OCI-M1 (cell line): Measurements from ENCODE around the gene SPATA13.
A peak's percentile ranks its signal among the peaks of the same experiment; 100 is the strongest.

Experiments used
- DNase-seq: peaks from one replicate; lab custom pipeline; 2025; lab: John Stamatoyannopoulos, UW

Gene SPATA13

DNA sequence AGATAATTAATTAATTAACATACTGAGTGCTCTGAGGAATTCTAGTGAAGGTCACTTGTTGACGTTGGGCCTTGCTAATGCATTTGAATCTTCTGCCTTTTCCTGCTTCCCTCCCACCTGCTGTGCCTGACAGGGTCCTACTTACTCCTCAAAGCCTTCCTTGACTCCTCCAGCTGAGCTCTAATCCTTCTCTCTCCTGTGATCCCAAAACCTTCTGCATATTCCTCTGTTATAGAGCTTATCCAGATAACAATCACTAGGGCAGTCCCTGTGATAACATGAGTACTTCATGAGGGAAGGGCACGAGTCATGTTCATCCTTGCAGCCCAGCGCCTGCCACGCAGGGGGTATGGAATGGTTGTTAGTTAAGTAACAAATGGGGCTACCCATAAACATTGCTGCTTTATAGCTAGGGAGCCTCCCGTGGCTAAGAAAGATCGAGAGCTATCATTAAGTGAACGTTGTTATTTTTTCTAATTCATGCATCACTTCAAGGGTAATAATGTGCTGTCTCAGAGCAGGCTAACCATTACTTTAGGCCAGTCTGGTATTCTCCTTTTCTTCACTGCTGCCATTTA lies 19.1 kb upstream of the SPATA13 start:
- DNase-seq: no peak

DNA sequence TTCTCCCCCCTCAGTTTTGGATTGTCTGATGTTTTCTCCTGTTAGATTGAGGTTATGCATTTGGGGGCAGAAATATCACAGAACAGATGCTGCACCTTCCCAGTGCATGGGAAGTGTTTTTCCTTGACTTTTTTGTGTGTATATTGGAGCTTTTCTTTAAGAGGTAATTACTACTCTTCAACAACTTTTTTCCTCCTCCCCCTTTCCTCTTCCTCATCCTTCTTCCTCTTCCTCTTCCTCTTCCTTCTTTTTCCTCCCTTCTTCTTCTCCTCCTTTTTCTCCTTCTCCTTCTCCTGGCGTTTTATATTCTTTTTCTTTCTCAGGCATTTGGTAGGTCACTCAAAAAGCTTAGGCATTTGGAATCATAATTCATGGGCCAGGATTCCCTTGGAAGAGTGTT lies 18.1 kb upstream of the SPATA13 start:
- DNase-seq: no peak

DNA sequence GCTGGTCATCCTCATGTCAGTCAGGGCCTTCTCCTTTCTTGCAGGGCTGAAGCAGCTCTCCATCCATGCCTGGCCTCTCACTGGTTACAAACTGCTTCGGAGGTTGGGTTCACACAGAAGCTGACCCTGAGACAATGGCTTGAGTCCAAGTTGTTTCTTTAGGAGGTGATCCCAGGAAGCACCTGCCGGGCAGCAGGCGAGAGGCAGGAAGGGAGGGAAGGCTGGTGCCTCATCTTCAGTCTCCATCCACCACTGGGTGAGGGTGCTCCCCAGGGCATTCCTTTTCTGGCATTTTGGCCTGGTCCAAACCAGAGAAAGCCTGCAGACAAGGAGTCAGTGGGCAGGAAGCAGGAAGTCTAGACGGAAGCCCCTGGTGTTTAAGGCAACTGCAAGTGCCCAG lies 17.6 kb upstream of the SPATA13 start:
- no peak for DNase-seq

DNA sequence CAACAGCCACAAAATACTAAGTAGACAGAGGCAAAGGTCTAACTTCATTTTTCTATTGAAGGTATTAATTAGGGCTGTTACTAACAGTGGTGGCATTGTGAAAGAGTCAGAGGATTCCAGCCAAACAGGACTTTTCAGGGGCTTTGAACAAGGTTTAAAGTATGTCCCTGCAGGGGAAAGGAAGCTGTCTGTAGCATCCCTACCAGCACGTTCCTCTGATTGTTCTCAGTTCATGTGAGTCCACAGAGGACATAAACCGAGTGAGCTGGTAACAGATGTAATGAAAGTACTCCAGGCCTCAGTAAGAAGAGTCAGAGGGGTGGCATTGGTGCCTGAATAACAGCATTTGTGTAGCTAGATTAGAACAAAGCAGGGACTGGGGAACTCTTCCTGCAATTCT lies 15.3 kb upstream of the SPATA13 start:
- DNase-seq: no peak

DNA sequence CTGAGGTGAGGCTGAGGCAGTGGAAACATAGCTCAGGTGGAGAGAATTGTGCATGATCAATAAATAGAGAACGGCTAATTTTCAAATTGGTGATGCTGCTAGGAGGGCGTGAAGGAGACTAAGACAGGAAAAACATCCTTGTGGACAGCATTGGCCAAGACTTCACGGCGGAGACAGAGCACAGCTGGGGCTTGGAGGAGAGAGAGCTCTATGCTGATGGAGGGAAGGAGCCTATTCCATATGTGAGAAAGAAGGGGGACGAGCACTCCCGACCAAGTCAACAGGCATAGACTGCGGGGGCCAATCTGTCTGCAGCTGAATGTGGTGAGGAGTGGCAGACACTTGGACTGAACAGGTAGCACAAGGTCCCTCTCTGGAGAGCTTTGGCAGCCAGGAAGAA lies 14.8 kb upstream of the SPATA13 start:
- DNase-seq: no peak

DNA sequence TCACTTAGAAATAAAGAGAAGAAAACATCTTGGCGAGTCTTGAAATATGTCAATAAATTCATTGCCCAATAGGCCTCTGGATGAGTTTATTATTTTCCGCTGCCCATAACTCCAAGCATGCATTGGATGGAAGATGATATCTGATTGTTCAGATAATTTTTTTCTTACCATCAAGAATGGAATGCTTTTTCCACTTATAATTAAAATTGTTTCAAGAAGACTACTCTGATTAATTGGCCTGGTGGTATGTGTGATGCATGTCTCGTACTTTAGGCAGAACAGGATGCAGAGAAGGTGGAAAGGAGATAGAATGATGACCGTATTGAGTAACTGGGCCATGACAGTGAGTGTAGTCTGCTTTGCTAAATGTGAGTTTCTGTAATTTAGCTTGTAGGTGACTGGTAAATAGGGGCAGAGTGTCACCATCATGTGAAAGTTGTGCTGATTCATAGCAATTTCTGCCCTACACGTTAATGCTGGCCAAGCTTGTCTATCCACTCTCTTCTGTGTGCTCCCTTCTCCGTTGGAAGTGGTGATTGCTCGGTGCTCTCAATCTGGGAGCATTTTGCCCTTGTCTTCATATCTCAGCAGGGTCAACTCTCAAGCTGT lies 13.5 kb upstream of the SPATA13 start:
- DNase-seq: no peak

DNA sequence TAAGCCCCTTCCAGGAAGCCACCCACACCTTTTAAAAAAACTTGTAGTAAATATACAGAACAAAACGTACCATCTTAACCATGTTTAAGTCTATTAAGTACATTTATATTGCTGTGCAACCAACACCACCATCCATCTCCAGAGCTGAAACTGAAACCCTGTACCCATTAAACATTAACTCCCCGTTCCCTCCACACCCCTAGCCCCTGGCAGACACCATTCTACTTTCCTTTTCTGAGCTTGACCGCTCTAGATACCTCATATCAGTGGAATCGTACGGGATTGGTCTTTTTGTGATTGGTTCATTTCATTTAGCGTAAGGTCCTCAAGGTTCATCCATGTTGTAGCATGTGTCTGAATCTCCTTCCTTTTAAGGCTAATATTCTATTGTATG lies 13.0 kb upstream of the SPATA13 start:
- no peak for DNase-seq

DNA sequence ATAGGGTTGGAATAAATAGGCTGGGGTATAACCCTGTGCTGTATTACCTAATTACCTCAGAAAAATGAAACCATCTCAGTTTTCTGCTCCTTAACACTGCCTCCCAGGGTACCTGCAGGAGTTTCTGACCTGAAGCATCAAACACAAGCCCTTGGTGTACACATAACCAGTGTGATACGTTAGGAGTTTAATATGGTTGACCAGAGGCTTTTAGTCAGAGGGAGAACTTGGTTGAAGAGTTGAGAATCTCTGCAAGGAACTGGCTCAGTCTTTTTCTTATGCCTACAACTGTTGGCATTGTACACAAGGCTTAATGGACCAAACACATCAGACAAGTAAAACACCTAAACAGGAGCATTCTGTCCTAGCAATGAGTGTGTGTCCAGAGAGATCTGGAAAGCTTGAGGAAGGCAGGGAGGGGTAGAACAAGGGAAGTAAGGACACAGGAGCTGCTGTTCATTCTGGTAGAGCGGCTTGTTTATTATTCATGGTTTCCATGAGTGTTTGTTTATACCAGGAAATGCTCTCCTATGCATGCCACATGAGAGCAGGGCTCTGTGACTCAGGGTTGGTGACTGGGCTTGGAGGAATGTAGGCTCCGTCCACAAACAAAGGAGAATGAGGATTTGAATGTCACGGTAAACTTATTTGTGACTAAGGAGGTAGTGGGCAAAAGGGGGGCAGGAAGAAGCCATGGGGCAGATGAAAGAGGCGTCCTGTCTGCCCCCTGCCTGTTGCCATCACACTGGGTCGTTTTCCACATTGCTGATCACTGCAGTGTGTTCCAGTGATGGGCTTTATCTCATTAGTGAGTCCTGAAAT lies 11.9 kb upstream of the SPATA13 start:
- no peak for DNase-seq

DNA sequence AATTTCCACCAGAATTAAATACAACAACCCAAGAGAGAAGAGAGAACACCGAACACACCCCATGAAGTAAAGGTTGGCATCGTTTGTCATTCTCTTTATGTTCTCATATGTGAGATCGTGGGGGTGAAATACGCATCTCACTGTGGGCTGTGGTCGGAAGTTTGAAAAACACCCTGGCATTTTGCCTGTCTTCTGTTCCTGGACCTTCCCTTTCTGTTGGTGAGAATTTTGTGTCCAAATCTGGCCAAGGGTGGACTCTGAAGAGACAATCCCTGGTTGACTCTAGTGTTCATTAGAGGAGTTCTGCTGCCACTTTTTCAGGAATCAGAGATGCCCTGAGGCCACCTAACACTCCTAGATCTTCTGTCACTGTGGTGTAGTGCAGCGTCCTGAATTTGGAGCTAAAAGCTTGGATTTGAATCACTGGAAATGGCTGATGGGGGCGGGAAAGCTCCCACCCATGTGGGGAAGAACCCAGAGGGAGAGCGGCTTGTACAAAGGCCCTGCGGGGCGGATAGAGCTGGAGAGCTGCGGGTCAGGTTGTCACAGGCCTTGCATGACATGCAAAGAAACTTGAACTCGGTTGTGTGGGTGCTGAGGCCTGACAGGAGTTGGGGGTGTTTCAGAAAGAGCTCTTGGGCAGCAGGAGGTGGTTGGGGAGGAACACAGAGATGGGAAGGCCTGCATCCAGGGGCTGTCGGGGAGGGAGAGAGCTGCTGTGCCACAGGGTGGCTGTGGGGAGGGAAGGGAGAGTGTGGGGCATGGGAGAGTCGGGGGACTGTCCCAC lies 11.1 kb upstream of the SPATA13 start:
- no peak for DNase-seq

DNA sequence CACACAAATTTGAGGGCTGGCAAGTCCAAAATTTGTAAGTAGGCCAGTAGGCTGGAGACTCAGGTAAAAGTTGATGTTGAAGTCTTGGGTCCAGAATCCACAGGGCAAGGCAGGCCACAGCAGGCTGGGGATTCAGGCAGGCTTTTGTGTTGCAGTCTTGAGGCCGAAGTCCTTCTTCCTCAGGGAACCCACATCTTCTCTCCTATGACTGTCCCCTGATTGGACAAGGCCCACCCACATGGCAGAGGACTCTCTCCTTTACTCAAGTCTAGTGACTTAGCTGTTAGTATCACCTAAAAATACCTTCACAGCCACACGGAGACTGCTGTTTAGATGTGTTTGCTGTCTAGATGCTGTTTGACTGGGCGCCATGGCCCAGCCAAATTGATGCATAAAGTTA lies 9.9 kb upstream of the SPATA13 start:
- DNase-seq: no peak

DNA sequence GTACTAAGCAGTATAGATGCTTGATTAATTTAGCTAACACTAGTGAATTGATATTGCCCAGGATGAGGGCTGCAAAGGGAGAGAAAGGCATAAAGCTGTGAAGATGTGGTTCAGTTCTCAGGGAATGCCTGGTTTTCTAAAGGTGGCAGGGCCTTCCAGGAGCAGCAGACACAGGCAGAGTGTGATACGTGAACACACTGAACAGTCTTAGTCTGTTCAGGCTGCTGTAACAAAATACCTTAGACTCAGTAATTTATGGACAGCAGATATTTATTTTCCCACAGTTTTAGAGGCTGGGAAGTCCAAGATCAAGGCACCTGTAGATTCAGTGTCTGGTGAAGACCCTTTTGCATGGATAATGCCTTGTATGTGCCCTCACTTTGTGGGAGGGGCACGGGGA lies 8.7 kb upstream of the SPATA13 start:
- no peak for DNase-seq

DNA sequence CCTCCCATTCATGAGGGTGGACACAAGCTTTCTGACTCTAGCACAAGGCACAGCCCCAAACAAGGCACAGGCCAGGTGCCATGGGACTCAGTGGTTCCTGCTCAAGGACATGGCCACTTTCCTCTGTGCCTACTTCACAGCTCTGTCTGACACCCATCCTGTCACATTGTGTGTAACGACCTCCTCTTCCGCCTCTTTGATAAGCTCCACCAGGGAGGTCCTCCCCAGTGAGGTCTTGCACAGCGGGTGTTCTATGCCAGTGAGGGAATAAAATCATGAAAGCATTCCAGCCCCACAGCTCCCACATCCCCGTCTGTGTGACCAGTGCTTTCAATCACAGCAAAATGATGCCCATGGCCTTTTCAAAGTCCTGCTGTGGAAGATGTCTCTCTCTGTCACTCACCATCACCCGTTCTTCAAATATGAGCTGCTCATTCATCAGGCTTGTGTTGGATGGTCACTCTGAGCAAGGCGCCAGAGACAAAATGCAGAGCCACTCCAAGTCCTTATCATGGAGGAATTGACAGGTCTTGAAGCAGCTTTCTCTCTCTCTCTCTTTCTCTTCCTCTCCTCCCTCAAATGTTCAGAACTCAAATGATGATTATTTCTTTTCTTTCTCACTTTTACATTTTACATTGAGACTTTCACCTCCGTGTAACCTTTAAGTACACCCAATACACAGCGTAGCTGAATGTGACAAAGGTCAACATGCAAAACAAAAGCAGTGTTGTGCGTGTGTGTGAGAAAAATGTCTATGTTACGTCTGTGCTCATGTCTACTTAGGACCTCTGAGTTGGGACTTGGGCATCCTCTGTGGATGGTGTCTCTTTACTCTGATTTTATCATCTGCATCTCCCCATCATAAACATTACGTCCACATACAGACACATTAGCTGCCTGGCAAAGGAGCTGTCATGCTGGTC lies 8.0 kb upstream of the SPATA13 start:
- DNase-seq: no peak

DNA sequence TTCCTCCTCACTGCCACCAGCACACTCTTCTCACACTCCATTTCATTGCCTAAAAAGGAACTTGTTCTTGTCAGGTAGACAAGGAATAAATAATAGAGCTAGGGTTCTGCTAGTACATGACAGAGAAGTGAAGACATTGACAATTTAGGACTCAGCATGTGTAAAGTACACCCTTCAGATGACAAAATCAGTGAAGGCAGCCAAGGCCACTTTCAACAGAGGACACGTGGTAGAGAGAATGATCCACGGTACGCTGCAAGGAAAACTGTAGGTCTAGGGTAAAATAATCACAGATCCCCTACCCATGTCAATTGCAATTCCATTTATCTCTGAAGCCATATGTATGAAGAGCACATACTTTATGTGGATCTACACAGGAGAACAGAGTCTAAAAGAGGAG lies 7.2 kb upstream of the SPATA13 start:
- no peak for DNase-seq

DNA sequence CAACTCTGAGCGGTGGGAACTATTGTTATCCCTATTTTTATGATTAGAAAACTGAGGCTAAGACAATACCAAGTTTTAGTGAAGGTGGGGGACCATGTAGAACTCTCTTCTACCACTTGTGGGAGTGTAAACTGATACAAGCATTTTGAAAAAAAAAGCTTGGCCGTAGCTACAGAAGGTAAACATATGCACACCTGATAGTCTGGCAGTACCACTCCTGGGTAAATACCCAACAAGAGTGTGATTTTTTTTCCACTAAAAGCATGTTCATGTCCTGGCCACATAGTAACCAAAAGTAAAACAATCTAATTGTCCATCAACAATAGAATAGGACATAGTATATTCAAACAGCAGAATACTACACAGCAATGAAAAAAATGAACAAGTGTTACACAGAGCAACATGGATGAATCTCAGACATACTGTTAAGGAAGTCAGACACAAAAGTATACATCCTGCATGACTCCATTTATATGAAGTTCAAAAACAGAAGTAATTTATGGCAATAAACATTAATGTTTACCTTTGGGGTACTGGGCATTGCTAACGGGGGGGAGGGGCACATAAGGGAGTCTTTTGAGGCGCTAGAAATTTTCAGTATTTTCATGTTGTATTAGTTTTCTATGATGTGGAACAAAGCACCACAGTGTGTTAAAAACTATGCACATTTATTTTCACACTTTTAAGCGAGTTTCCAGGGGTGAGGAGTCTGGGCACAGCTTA lies 6.4 kb upstream of the SPATA13 start:
- DNase-seq: no peak

DNA sequence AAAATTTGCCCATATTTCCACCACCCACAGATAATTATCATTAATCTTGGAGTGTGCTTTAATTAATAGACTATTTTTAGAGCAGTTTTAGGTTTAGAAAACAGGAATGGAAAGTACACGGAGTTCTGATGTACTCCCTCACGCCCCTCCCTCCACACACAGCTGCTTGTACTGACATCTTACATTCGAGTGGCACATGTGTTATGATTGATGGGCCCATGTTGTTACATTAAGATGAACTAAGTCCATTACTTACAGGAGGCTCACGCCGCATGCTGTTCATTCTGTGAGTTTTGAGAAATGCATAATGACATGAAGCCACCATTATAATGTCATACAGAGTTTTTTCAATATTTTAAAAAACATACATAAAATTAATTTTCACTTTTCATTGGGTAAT lies 1.2 kb upstream of the SPATA13 start:
- DNase-seq: no peak

DNA sequence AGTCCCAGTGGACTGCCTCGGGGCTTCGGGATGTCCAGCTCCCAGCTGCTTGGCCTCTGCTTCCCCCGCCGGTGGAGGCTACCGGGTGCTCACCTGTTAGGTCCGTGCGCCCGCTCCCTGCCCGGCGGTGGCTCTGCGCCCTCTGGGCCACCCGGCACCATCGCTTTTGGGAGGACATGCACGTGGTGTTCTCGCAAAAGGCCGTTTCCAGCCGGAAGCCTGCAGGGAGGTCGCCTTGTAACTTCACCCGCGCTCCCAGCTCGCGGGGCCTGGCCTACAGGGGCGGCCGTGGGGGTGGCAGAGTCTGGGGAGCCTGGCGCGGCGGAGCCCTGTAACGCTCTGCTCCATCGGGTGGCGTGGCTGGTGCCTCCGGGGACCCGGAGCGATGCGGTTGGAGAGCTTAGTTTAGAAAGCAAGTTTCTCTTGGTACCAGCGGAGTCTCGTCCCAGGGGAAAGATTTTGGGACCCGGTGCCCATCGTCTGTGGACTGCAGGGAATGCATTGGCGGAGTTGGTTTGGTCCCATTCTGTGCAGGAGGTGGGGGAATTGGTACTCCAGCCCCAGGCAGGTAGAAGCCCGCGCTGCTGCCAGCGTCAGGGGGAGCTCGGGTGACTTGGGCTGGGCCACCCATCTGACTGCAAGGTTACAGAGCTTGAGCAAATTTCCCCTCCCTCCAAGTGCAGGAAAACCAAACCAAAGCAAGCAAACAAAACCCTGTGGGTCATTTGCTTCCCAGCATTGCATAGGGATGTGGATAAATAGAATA lies 673 bp downstream of the SPATA13 start:
- peak; percentile 23 for DNase-seq

DNA sequence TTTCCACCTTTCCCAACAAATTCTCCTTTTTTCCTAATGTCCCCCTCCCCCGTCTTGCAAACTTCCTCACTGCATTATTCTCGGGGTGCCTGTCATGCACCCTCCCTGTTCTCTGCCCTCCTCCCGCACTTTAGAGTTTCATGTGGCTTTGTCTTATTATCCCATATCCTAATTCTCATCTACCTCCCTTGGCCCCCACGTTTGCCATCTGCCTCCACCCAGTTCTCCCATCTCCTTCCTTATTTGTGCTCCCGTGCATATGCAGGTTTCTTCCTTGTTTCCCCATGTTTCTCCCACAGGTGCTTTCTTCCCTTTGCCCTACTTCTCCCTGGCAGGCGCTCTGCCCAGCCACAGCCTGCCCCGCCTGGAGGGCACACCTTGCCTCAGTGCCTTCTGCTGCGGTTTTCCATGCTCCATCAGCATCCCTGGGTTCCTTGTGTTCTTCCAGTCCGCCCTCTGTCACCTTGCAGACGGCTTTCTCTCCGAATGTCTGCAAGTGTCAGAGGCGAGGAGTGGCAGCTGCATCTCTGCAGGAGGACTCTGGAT lies 1.5 kb downstream of the SPATA13 start:
- no peak for DNase-seq

DNA sequence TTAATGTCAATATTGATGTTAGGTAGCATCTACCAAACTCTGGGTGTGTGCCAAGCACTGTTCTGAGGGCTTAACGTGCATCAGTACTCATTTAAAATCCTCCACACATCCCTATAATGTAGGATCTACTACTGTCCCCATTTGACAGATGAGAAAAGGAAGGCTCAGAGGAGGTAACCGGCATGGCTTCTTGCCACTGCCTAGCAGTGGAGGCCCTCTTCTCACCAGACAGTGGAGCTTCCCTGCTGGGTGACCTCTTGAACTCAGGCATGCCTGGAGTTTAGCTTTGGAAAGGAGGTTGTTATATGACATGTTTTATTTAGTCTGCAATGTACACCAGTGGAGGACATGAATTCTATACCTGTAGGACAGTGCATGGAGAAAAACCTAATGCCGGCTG lies 2.1 kb downstream of the SPATA13 start:
- no peak for DNase-seq

DNA sequence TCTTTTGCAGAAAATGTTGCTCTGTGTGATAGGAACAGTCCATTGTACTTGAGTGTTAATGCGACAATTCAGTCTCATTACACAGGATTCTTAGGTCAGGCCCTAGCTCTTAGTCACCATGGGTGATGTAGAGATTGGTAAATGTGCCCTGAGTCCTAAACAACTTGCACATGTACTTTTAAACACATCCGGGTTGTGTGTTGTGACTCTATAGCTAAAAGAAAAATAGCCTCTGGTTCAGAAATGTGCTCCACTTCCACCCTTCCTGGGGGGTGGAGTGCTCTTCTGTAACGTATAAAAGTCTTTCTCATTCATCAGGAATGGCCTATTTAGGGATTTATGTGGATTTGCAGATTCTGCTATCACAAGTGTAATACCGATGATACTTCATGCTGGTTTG lies 5.2 kb downstream of the SPATA13 start:
- no peak for DNase-seq

DNA sequence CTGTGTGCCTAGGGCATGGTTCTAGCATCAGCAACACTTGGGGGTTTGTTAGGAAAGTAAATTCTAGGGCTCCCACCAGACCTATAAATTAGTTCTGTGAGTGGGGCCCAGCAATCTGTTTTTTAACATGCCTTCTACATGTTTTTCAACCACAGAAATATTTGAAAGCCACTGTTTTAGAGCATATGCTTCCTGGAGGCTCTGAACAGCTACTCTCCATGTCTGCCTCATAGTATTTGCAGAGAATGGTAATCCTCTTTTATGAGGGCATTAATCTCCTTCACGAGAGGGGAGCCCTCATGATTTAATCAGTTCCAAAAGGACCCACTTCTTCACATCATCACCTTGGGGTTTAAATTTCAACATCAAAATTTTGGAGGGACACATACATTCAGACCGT lies 6.0 kb downstream of the SPATA13 start:
- no peak for DNase-seq
